Ectodermal cell (in vitro differentiated cells): ENCODE measurements around the gene EXOC2.

Source experiments
- H3K27ac ChIP-seq: 2 replicates; pipeline ENCODE4 v1.7.0; 2013; ENCODE audit warnings: mild to moderate bottlenecking, low read depth, low read length; ENCODE audit not compliant: insufficient read depth, poor library complexity, severe bottlenecking
- H3K27me3 ChIP-seq: 2 replicates; pipeline ENCODE4 v1.7.0; 2013; ENCODE audit warnings: mild to moderate bottlenecking, low read length; ENCODE audit not compliant: insufficient read depth, control insufficient read depth, poor library complexity, severe bottlenecking
- H3K36me3 ChIP-seq: one replicate; pipeline ENCODE4 v1.7.0; 2013; ENCODE audit warnings: low read length; ENCODE audit not compliant: control insufficient read depth, insufficient read depth
- H3K4me1 ChIP-seq: one replicate; pipeline ENCODE4 v1.7.0; 2013; ENCODE audit warnings: low read length; ENCODE audit not compliant: control insufficient read depth, insufficient read depth
- H3K4me3 ChIP-seq: 2 replicates; pipeline ENCODE4 v1.7.0; 2013; ENCODE audit warnings: low read depth, low read length, control low read depth; ENCODE audit not compliant: insufficient read depth
- H3K9me3 ChIP-seq: 2 replicates; pipeline ENCODE4 v1.7.0; 2013; ENCODE audit warnings: mild to moderate bottlenecking, low read length, moderate library complexity; ENCODE audit not compliant: control insufficient read depth
- WGBS, 2 experiments: methylation state at CpG; one replicate each; pipeline ENCODE4 v1.1.7; 2013; ENCODE audit warnings: missing lambda C conversion rate in 2 of 2; 5-methylcytosine and 5-hydroxymethylcytosine counted together

Gene EXOC2

GRCh38 chr6:473768-474452, 219.0 kb downstream of the EXOC2 start:
- Histone ChIP-seq H3K4me3 (no peak overlapping the region), H3K27ac (no peak overlapping the region), H3K27me3 (no peaks in the 10 kb centered on the region), H3K4me1 (peaks cover 7% of the 10 kb centered on the region), H3K36me3 (no peaks in the 10 kb centered on the region), H3K9me3 (no peaks in the 10 kb centered on the region)
- 92% methylated on average over 27 of the region's 27 CpGs for WGBS, 2 experiments

DNA sequence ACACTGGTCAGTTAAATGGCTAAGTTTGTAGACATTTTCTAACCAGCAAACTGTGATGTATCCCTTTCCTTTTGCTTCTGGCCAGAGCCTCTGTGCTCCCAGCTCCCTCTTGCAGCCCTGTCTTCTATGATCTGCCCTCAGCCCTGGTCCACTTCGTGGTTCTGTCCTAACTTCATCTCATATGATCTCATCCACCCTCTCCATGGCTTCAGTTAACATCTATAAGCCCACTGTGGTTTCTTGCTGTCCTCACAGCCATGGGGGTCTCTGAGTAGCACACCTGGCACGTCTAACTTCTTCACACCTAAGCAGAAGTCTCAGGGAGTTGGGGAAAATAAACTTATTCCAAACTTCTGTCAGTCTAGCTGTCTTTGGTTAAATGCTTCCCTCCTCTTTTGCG, 219.6 kb downstream of the EXOC2 start:
- Histone ChIP-seq H3K27me3 (no peaks in the 10 kb centered on the region), H3K9me3 (no peaks in the 10 kb centered on the region), H3K36me3 (no peaks in the 10 kb centered on the region), H3K27ac (no peak overlapping the region), H3K4me1 (peaks cover 7% of the 10 kb centered on the region), H3K4me3 (no peak overlapping the region)
- 87 to 91% methylated on average over 3 of the region's 3 CpGs for WGBS, 2 experiments

DNA sequence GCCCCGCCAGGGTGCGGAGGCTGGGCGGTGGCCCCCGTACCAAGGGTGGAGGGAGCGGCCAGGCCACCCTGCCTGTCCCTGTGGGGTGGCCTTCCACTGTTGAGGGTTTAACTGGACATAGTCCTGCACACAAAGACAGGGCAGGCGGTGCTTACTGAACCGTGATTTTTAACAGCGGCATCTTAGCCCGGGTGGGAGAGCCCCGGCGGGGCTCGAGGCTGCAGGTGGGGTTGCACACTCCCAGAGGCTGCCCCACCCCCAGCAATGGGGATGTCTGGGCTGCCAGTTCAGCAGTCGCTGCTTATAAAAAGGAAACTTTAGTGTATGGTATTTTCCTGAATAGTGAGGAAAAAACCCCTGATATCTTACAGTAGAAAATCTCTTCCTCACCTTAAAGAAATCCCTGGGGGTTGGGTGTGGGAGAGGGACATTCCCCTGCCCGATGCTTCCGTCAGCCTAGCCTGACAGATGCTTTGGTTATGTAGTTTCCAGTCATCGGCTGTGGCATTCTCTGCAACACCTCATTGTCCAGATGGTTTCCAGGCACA, 222.0 kb downstream of the EXOC2 start:
- H3K4me3 ChIP-seq = no peak overlapping the region
- 89 to 94% methylated on average over 15 to 16 of the region's 16 CpGs for WGBS, 2 experiments

GRCh38 chr6:470051-470900, 222.7 kb downstream of the EXOC2 start:
- Histone ChIP-seq H3K27ac (no peak overlapping the region), H3K27me3 (no peaks in the 10 kb centered on the region), H3K9me3 (no peaks in the 10 kb centered on the region), H3K4me1 (peaks cover 3% of the 10 kb centered on the region), H3K4me3 (no peak overlapping the region), H3K36me3 (no peaks in the 10 kb centered on the region)
- 80 to 83% methylated on average over 23 to 25 of the region's 25 CpGs for WGBS, 2 experiments

More for the DNA sequence above, 222.0 kb downstream of the EXOC2 start:
- no peaks in the 10 kb centered on the region for H3K36me3 ChIP-seq
- H3K27me3 ChIP-seq = no peaks in the 10 kb centered on the region
- H3K9me3 ChIP-seq = no peaks in the 10 kb centered on the region
- no peak overlapping the region for H3K27ac ChIP-seq
- H3K4me1 ChIP-seq = peaks cover 7% of the 10 kb centered on the region

- H3K27me3 ChIP-seq = no peaks in the 10 kb centered on the region
- H3K27ac ChIP-seq = no peak overlapping the region
- no peaks in the 10 kb centered on the region for H3K9me3 ChIP-seq
- H3K4me1 ChIP-seq = no peaks in the 10 kb centered on the region
- 90 to 95% methylated on average over 15 of the region's 15 CpGs for WGBS, 2 experiments
- H3K36me3 ChIP-seq = no peaks in the 10 kb centered on the region
- H3K4me3 ChIP-seq = no peak overlapping the region
These were observed 225.3 kb downstream of the EXOC2 start for GRCh38 chr6:467671-468082.

DNA sequence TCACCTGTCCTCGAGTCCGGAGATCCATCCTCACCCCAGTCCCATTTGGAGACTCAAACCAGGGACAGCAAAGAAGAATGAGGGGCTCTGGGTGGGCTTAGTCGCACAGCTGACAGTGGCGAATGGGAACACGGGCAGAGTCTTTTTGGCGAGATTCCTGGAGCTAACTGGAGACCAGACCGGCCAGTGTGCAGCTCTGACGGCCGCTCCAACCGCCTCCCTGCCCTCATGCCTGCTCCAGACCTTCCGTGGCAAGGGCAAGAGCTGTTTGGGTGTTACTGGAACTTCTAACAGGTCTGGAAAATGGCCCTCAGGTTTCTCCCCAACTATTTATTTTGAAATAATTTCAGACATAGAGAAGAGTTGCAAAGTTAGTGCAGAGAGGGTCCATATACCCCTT, 225.8 kb downstream of the EXOC2 start:
- Histone ChIP-seq H3K27ac (no peak overlapping the region), H3K27me3 (no peaks in the 10 kb centered on the region), H3K36me3 (no peaks in the 10 kb centered on the region), H3K4me1 (no peaks in the 10 kb centered on the region), H3K9me3 (no peaks in the 10 kb centered on the region), H3K4me3 (no peak overlapping the region)
- WGBS, 2 experiments = 93 to 95% methylated on average over 11 of the region's 11 CpGs

- H3K27ac ChIP-seq = no peak overlapping the region
- no peaks in the 10 kb centered on the region for H3K4me1 ChIP-seq
- no peaks in the 10 kb centered on the region for H3K36me3 ChIP-seq
- H3K9me3 ChIP-seq = no peaks in the 10 kb centered on the region
- H3K4me3 ChIP-seq = no peak overlapping the region
- no peaks in the 10 kb centered on the region for H3K27me3 ChIP-seq
- 93 to 94% methylated on average over 18 of the region's 18 CpGs for WGBS, 2 experiments
These were observed 226.4 kb downstream of the EXOC2 start for GRCh38 chr6:466564-466963.

DNA sequence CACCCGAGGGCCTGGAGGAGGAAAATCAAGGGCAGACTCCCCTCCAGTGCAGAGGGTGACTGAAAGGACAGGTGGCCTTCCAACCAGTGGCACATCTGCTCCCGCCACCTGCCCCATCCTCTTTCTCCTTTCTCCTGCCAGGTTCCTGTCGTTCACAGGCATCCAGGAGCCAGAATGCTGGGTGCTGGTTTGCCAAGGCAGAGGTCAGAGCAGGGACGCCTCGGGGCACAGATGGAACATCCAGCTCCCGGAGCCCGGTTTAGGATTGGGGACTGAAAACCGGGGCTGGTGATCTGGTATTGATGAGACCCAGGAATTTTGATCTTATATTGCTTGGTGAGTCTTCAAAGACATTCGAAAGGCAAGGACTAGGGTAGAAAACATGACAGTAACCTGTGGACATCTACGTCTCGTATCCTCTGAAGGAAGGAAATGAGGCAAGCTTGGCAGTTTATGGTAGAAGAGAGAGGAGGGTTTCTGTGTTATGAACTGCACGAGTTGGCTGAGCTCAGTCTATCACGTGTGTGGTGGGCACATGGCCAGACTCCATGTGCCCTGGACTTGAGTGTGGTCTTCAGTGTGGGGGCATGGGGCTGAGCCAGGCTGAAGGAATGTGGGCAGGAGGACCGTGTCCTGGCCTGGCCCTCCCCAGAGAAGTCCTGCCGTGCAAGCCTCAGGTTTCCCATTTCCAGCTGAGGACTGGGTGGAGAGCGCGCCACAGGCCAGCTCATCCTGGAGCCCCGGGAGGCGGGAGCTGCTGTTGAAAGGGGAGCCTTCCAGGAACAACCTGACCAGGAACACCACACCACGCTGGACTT, 227.2 kb downstream of the EXOC2 start:
- Histone ChIP-seq H3K4me1 (no peaks in the 10 kb centered on the region), H3K27ac (no peak overlapping the region), H3K36me3 (no peaks in the 10 kb centered on the region), H3K9me3 (no peaks in the 10 kb centered on the region), H3K4me3 (no peak overlapping the region), H3K27me3 (no peaks in the 10 kb centered on the region)
- 87 to 88% methylated on average over 20 of the region's 20 CpGs for WGBS, 2 experiments

GRCh38 chr6:456887-457286, 236.1 kb downstream of the EXOC2 start:
- Histone ChIP-seq H3K36me3 (no peaks in the 10 kb centered on the region), H3K9me3 (no peaks in the 10 kb centered on the region), H3K4me3 (no peak overlapping the region), H3K27ac (no peak overlapping the region), H3K27me3 (no peaks in the 10 kb centered on the region), H3K4me1 (no peaks in the 10 kb centered on the region)
- WGBS, 2 experiments = 86 to 88% methylated on average over 4 of the region's 4 CpGs
